IPS-20b (cell line): ENCODE measurements around the gene RAB33B.
"Not testable (repeated sequence)": the region's sequence is repeated elsewhere in the genome, so short reads cannot be mapped to it uniquely, and the experiment has no call there.

Experiments used
- H3K27ac ChIP-seq: one replicate; pipeline ENCODE4 v1.5.1; 2013; ENCODE audit warnings: low read length
- H3K27me3 ChIP-seq: 2 replicates; pipeline ENCODE4 v1.6.1; 2013; ENCODE audit warnings: mild to moderate bottlenecking, low read length, inconsistent platforms; ENCODE audit not compliant: insufficient read depth
- H3K36me3 ChIP-seq: 2 replicates; pipeline ENCODE4 v1.6.1; 2013; ENCODE audit warnings: low read depth, mild to moderate bottlenecking, inconsistent platforms, low read length, moderate library complexity; ENCODE audit not compliant: insufficient read depth
- H3K4me1 ChIP-seq: 2 replicates; pipeline ENCODE4 v1.6.1; 2013; ENCODE audit warnings: mild to moderate bottlenecking, control low read depth, inconsistent platforms, low read length, moderate library complexity; ENCODE audit not compliant: insufficient read depth
- H3K4me3 ChIP-seq: 2 replicates; pipeline ENCODE4 v1.5.1; 2013; ENCODE audit warnings: mild to moderate bottlenecking, low read length, inconsistent platforms
- H3K9ac ChIP-seq: 2 replicates; pipeline ENCODE4 v1.6.1; 2013; ENCODE audit warnings: low read depth, mild to moderate bottlenecking, inconsistent platforms, low read length, moderate library complexity
- H3K9me3 ChIP-seq: 2 replicates; pipeline ENCODE4 v1.6.1; 2013; ENCODE audit warnings: mild to moderate bottlenecking, low read depth, low read length, inconsistent platforms; ENCODE audit not compliant: insufficient read depth

The RAB33B gene

DNA sequence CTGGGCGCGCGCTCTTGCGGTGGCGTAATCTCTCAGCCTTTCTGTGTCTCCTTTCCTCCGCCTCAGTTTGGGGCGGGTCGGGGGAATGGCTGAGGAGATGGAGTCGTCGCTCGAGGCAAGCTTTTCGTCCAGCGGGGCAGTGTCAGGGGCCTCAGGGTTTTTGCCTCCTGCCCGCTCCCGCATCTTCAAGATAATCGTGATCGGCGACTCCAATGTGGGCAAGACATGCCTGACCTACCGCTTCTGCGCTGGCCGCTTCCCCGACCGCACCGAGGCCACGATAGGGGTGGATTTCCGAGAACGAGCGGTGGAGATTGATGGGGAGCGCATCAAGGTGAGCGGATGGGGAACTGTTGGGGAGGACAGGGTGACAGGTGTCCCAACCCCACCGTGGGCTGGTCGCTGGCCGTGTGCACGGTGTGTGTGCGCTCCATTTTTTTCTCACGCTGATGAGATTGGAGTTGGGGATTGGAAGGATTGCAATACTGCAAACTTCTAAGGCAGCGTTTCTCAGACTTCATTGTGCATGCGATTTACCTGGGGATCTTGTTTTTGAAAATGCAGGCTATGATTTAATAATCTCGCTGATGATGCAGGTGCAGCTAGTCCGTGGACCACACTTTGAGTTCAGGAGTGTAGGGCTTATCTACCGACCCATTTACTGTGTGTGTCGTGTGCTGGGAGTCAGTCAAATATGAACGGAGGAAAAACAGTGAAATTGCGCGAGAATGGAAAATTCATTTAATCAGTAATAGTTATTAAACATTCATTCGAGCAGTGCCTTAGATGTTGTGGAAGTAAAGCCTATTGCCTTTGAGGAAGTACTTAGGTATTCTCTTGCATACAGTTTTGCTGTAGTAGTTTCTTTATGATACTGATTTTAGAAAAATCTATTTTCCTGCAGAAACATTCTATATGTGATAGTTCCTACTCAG, at the start of gene RAB33B:
TSS of gene RAB33B (plus strand) at position 11 of the 935 bp plus-strand sequence. CDS start at position 86, 75 bp downstream.
- Histone ChIP-seq H3K27me3 (no peaks in the 10 kb centered on the region), H3K9me3 (no peaks in the 10 kb centered on the region), H3K4me1 (peaks cover 23% of the 10 kb centered on the region), H3K9ac (peak within 1 kb of the TSS; percentile 89), H3K27ac (peak within 1 kb of the TSS; percentile 44), H3K36me3 (no peaks in the 10 kb centered on the region), H3K4me3 (peak within 1 kb of the TSS; percentile 98)

DNA sequence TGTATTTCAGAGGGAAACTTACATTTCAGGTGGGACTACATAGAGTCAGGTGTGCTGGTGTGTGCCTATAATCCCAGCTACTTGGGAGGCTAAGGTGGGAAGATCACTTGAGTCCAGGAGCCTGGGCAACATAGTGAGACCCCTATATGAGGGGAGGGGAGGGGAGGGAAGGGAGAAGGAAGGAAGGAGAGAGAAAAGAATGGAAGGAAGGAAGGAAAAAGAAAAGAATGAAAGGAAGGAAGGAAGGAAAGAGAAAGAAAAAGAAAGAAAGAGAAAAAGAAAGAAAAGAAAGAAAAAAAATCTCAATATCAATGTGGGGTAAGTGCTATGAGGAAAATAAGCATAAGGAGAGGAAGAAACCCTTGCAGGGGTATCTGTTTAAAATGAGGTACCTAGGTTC, 43.6 kb upstream of the RAB33B start:
- H3K4me1 ChIP-seq = no peaks in the 10 kb centered on the region
- no peaks in the 10 kb centered on the region for H3K27me3 ChIP-seq
- no peaks in the 10 kb centered on the region for H3K9me3 ChIP-seq
- H3K27ac ChIP-seq = no peak overlapping the region
- no peaks in the 10 kb centered on the region for H3K36me3 ChIP-seq
- H3K9ac ChIP-seq = no peak overlapping the region
- H3K4me3 ChIP-seq = no peak overlapping the region

DNA sequence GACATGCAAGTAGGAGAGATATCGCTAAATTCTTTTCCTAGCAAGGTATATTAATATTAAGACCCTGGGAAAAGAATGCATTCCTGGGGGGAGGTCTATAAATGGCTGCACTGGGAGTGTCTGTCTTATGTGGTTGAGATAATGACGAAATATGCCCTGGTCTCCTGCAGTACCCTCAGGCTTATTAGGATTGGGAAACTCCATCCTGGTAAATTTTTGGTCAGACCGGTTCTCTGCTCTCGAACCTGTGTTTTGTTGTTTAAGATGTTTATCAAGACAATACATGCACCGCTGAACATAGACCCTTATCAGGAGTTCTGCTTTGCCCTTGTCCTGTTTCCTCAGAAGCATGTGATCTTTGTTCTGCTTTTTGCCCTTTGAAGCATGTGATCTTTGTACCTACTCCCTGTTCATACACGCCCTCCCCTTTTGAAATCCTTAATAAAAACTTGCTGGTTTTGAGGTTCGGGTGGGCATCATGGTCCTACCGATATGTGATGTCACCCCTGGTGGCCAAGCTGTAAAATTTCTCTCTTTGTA, 39.2 kb upstream of the RAB33B start:
- not testable (repeated sequence) for H3K9me3 ChIP-seq, H3K27ac ChIP-seq, H3K9ac ChIP-seq, H3K27me3 ChIP-seq, H3K36me3 ChIP-seq, H3K4me1 ChIP-seq, H3K4me3 ChIP-seq

DNA sequence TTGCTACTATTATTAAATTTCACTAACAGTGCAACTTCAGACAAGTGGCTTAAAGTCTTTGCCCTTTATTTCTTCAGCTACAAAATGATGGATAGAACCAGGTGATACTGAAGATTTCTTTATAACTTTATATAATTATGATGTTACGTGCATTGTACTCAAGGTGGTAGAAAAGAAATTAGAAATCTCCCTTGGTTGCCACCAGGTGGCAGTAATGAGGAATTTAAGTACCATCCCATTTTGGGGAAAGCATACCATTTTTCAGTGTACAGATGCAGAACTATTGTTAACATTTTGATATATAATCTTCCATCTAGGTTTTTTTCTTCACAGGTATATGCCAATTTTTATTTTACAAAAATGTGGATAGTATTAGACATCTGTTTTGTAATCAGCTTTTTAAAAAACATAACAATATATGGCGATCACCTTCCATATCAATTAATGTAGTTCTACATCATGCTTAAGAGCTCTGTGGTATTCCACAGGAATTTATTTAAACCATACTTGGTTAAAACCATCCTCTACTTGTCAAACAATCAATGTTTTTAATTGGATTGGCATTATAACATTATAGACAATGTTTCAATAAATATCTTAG, 37.7 kb upstream of the RAB33B start:
- no peaks in the 10 kb centered on the region for H3K36me3 ChIP-seq
- no peak overlapping the region for H3K27ac ChIP-seq
- H3K4me1 ChIP-seq = no peaks in the 10 kb centered on the region

DNA sequence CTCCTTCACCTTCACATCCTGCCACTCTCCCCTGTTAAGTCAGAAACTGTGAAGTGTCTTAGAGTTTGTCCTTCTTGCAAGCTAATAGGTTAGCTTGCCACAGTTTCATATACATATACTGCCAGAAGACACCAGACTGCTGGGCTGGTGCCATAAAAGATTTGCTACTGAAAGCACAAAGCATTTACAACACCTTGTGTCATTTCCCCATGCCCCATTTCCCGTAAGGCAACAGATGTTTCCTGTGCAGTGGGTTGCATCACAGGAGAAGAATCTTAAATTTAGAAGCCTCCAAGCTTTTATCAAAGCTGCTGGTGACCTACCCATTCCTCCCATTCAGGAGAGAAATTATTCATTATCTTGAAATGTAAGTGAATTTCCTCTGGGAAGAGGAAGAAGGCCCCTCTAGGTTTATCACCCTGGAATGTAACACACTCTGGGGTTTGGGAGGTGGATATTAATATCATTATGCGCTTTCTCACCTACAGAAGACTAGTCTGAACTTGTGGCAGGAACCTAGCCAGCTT, 34.5 kb upstream of the RAB33B start:
- H3K27ac ChIP-seq = no peak overlapping the region
- H3K9ac ChIP-seq = no peak overlapping the region
- no peaks in the 10 kb centered on the region for H3K9me3 ChIP-seq
- no peaks in the 10 kb centered on the region for H3K27me3 ChIP-seq
- no peaks in the 10 kb centered on the region for H3K36me3 ChIP-seq
- no peaks in the 10 kb centered on the region for H3K4me1 ChIP-seq
- no peak overlapping the region for H3K4me3 ChIP-seq

More for the DNA sequence above, 37.7 kb upstream of the RAB33B start:
- no peak overlapping the region for H3K9ac ChIP-seq
- H3K27me3 ChIP-seq = no peaks in the 10 kb centered on the region
- H3K4me3 ChIP-seq = no peak overlapping the region
- H3K9me3 ChIP-seq = no peaks in the 10 kb centered on the region

DNA sequence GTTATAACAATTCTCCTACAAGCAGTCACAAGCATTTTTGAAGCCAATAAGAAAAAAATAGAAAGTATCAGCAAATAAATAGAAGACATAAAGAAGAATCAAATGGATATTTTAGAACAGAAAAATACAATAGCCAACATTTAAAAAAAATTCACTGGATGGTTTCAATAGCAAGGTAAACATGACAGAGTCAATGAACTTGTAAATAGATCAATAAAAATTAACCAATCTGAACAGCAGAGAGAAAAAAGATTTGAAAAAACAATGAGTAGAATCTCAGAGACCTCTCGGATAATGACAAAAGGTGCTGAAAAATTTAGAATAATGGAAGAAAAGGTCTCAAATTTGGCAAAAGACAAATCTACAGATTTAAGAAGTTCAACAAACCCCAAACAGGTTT, 33.3 kb upstream of the RAB33B start:
- no peaks in the 10 kb centered on the region for H3K9me3 ChIP-seq
- H3K4me3 ChIP-seq = no peak overlapping the region
- H3K36me3 ChIP-seq = no peaks in the 10 kb centered on the region
- H3K4me1 ChIP-seq = no peaks in the 10 kb centered on the region
- H3K27ac ChIP-seq = no peak overlapping the region
- H3K9ac ChIP-seq = no peak overlapping the region
- no peaks in the 10 kb centered on the region for H3K27me3 ChIP-seq

DNA sequence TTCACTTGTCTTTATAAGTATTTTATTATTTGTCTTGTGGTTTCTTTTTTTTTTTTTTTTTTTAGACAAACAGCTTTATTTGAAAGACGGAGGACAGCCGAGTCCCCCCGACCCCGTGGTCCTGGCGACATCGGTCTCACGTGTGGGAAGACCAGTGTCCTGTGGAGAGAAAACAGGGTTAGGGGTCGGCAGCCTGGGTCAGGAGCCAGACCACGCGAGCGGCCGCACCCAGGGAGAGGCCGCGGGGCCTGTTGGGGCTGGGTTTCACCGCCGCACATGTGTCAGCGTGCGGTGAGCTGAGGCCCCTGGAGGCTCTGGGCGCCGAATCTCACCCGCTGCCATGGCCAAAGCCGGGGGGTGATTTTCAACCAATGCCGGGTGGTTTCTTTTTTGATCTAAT, 17.8 kb upstream of the RAB33B start:
- H3K27ac ChIP-seq = no peak overlapping the region
- no peaks in the 10 kb centered on the region for H3K4me1 ChIP-seq
- no peak overlapping the region for H3K9ac ChIP-seq
- H3K9me3 ChIP-seq = peaks cover 14% of the 10 kb centered on the region
- H3K36me3 ChIP-seq = no peaks in the 10 kb centered on the region; the same call in 1 of the 2 replicates
- H3K27me3 ChIP-seq = no peaks in the 10 kb centered on the region
- H3K4me3 ChIP-seq = no peak overlapping the region

DNA sequence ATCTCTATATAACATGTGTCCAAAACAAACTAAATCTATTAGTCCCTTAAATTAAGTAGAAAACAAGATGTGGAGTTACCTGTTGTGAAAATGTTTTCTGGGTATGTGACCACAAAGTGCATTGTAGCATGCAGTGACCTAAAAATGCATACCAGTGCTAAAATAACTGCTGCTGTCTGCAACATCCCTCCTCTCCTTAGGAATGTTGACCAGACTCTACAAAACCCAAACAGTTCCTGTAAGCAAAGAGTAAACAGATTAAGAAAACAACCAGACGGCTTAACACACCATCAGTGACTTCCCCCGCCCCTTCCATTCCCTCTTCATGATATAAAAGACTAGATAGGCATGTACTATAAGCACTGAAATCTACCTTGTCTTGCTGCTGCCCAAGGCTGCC, 15.8 kb upstream of the RAB33B start:
- peaks cover 9% of the 10 kb centered on the region for H3K9me3 ChIP-seq
- no peaks in the 10 kb centered on the region for H3K27me3 ChIP-seq
- no peak overlapping the region for H3K4me3 ChIP-seq
- H3K9ac ChIP-seq = no peak overlapping the region
- H3K27ac ChIP-seq = no peak overlapping the region
- no peaks in the 10 kb centered on the region for H3K4me1 ChIP-seq
- no peaks in the 10 kb centered on the region; the same call in 1 of the 2 replicates for H3K36me3 ChIP-seq

DNA sequence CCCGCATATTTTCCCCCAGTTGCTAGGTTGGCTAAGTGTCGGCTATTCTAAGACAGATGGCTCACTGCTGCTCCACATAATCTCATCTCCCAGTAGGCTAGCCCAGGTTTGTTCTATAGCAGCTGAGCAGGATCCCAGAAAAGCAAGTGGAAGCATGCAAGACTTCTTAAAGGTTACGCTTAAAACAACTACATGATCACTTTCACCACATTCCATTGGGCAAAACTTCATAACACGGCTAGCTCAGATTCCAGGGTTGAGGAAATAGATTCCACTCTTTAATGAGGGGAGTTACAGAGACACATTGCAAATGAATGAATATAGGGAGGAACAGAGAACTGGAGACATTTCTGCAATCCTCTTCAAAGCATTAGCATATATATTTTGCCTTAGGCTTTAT, 12.9 kb upstream of the RAB33B start:
- Histone ChIP-seq H3K36me3 (no peaks in the 10 kb centered on the region; the same call in 1 of the 2 replicates), H3K4me3 (no peak overlapping the region), H3K27ac (no peak overlapping the region), H3K4me1 (no peaks in the 10 kb centered on the region), H3K9ac (no peak overlapping the region), H3K9me3 (peaks cover 9% of the 10 kb centered on the region), H3K27me3 (no peaks in the 10 kb centered on the region)

DNA sequence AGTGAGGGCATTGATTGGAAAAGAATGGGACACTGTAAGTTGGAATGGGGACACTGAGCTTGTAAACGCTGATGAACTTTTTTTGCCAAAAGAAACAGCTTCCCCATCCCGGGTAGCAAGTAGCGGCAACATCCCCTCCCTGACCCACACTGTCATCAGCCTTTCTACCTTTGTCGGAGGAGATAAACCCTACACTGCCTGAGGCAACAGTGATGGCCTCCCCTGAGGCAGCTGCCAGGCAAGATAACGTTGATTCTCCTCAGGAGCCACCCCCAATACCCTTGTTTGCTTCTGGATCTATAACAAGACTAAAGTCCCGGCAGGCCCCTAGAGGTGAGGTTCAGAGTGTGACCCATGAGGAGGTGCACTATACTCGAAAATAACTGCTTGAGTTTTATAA, 10.3 kb upstream of the RAB33B start:
- Histone ChIP-seq H3K9ac (no peak overlapping the region), H3K27ac (no peak overlapping the region), H3K27me3 (no peaks in the 10 kb centered on the region), H3K36me3 (no peaks in the 10 kb centered on the region), H3K9me3 (no peaks in the 10 kb centered on the region), H3K4me3 (no peak overlapping the region), H3K4me1 (no peaks in the 10 kb centered on the region)

DNA sequence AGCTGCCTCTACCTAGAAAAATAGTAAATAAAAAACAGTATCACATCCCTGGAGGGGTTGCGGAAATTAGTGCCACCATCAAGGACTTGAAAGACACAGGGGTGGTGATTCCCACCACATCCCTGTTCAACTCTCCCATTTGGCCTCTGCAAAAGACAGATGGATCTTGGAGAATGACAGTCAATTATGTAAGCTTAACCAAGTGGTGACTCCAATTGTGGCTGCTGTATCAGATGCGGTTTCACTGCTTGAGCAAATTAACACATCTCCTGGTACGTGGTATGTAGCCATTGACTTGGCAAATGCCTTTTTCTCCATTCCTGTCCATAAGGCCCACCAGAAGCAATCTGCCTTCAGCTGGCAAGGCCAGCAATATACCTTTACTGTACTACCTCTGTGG, 9.0 kb upstream of the RAB33B start:
- H3K9me3 ChIP-seq, H3K27ac ChIP-seq, H3K36me3 ChIP-seq, H3K4me1 ChIP-seq, H3K9ac ChIP-seq, H3K4me3 ChIP-seq, H3K27me3 ChIP-seq: not testable (repeated sequence)

DNA sequence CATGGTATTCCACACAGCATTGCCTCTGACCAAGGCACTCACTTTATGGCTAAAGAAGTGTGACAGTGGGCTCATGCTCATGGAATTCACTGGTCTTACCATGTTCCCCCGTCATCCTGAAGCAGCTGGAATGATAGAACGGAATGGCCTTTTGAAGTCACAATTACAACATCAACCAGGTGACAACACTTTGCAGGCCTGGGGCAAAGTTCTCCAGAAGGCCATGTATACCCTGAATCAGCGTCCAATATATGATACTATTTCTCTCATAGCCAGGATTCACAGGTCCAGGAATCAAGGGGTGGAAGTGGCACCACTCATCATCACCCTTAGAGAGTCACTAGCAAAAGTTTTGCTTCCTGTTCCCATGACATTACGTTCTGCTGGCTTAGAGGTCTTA, 6.8 kb upstream of the RAB33B start:
- H3K9me3 ChIP-seq, H3K27ac ChIP-seq, H3K36me3 ChIP-seq, H3K4me3 ChIP-seq, H3K4me1 ChIP-seq, H3K9ac ChIP-seq, H3K27me3 ChIP-seq: not testable (repeated sequence)
